ENCODE results near the gene LEO1. TPM values are rescaled to one million over a fixed set of nuclear protein-coding genes. Genes with fewer than 3 reads are reported as not detected.

The LEO1 gene
- total RNA-seq, 4 donors from 2014 or later, result 8.6 to 45.3 (median 27.8) TPM

GRCh38 chr15:51955504-51955903 is 16.1 kb downstream of the LEO1 start:
- intact Hi-C loops (cut with DNase I; ENCODE audit: low total_unique reads), result no loop called here
- no peaks in the 10 kb centered on the region for H3K27me3 ChIP-seq
- no peaks in the 10 kb centered on the region for H3K4me1 ChIP-seq
- TF ChIP-seq CTCF (IDR thresholded peaks at IDR 0.05) (no peak), POLR2A (IDR thresholded peaks at IDR 0.05) (no peak)
- no peak for DNase-seq
- no peak overlapping the region for H3K27ac ChIP-seq
- H3K36me3 ChIP-seq, result no peaks in the 10 kb centered on the region
- H3K9me3 ChIP-seq, result no peaks in the 10 kb centered on the region
- H3K4me3 ChIP-seq, result no peak overlapping the region

GRCh38 chr15:51952805-51953204 is 18.8 kb downstream of the LEO1 start:
- Histone ChIP-seq H3K27ac (no peak overlapping the region), H3K9me3 (no peaks in the 10 kb centered on the region), H3K4me1 (no peaks in the 10 kb centered on the region), H3K36me3 (no peaks in the 10 kb centered on the region), H3K27me3 (no peaks in the 10 kb centered on the region), H3K4me3 (no peak overlapping the region)
- intact Hi-C loops (cut with DNase I; ENCODE audit: low total_unique reads), result no loop called here
- TF ChIP-seq POLR2A (IDR thresholded peaks at IDR 0.05) (no peak), CTCF (IDR thresholded peaks at IDR 0.05) (no peak)
- no peak for DNase-seq

GRCh38 chr15:51947124-51947523 is 24.5 kb downstream of the LEO1 start:
- intact Hi-C loops (cut with DNase I; ENCODE audit: low total_unique reads), result no loop called here
- TF ChIP-seq POLR2A (IDR thresholded peaks at IDR 0.05) (no peak), CTCF (IDR thresholded peaks at IDR 0.05) (no peak)
- no peak overlapping the region for H3K27ac ChIP-seq
- no peaks in the 10 kb centered on the region for H3K4me1 ChIP-seq
- DNase-seq, result no peak
- H3K27me3 ChIP-seq, result no peaks in the 10 kb centered on the region
- no peak overlapping the region for H3K4me3 ChIP-seq
- H3K9me3 ChIP-seq, result no peaks in the 10 kb centered on the region
- H3K36me3 ChIP-seq, result no peaks in the 10 kb centered on the region

GRCh38 chr15:51939216-51939615 is 32.4 kb downstream of the LEO1 start:
- H3K4me1 ChIP-seq, result no peaks in the 10 kb centered on the region
- intact Hi-C loops (cut with DNase I; ENCODE audit: low total_unique reads), result no loop called here
- no peak for TF ChIP-seq CTCF (IDR thresholded peaks at IDR 0.05)
- TF ChIP-seq POLR2A (IDR thresholded peaks at IDR 0.05), result no peak
- no peak overlapping the region for H3K4me3 ChIP-seq
- H3K27ac ChIP-seq, result no peak overlapping the region
- no peaks in the 10 kb centered on the region for H3K27me3 ChIP-seq
- no peaks in the 10 kb centered on the region for H3K36me3 ChIP-seq
- H3K9me3 ChIP-seq, result no peaks in the 10 kb centered on the region
- no peak for DNase-seq

GRCh38 chr15:51938286-51938685 is 33.3 kb downstream of the LEO1 start:
- no peak overlapping the region for H3K27ac ChIP-seq
- no peaks in the 10 kb centered on the region for H3K9me3 ChIP-seq
- H3K4me3 ChIP-seq, result no peak overlapping the region
- H3K27me3 ChIP-seq, result no peaks in the 10 kb centered on the region
- intact Hi-C loops (cut with DNase I; ENCODE audit: low total_unique reads), result no loop called here
- no peak for DNase-seq
- no peaks in the 10 kb centered on the region for H3K4me1 ChIP-seq
- TF ChIP-seq POLR2A (IDR thresholded peaks at IDR 0.05) (no peak), CTCF (IDR thresholded peaks at IDR 0.05) (no peak)
- H3K36me3 ChIP-seq, result no peaks in the 10 kb centered on the region
